Activated CD4-positive, CD25-positive, alpha-beta regulatory T cell treated with anti-CD3 and anti-CD28 coated beads, Interleukin-2, amount 50 U/mL, for 16 hours (primary cell): ENCODE results near the gene MED13L.
A peak's percentile ranks its signal among the peaks of the same experiment; 100 is the strongest.

Source experiments
- DNase-seq: peaks from one replicate; pipeline ENCODE4 v3.0.0-alpha.2; 2020; ENCODE audit warnings: low read depth, low spot score

The MED13L gene

GRCh38 chr12:116213885-116214527 is 63.5 kb downstream of the MED13L start:
- no peak for DNase-seq

GRCh38 chr12:116213014-116213413 is 64.5 kb downstream of the MED13L start:
- DNase-seq = no peak

- no peak for DNase-seq
These were observed 66.7 kb downstream of the MED13L start for GRCh38 chr12:116210762-116211161.

- DNase-seq = no peak
These were observed 67.4 kb downstream of the MED13L start for GRCh38 chr12:116210131-116210530.

GRCh38 chr12:116209503-116209902 is 68.0 kb downstream of the MED13L start:
- no peak for DNase-seq

- no peak for DNase-seq
These were observed 70.2 kb downstream of the MED13L start for GRCh38 chr12:116207274-116207673.

GRCh38 chr12:116206828-116207227 is 70.7 kb downstream of the MED13L start:
- no peak for DNase-seq

GRCh38 chr12:116204785-116205184 is 72.7 kb downstream of the MED13L start:
- DNase-seq = no peak

- DNase-seq = no peak
These were observed 73.3 kb downstream of the MED13L start for GRCh38 chr12:116204169-116204568.

- no peak for DNase-seq
These were observed 74.6 kb downstream of the MED13L start for GRCh38 chr12:116202940-116203339.

GRCh38 chr12:116202433-116202832 is 75.1 kb downstream of the MED13L start:
- DNase-seq = no peak

- no peak for DNase-seq
These were observed 75.6 kb downstream of the MED13L start for GRCh38 chr12:116201908-116202307.

GRCh38 chr12:116201359-116201758 is 76.1 kb downstream of the MED13L start:
- DNase-seq = no peak

- DNase-seq = no peak
These were observed 76.7 kb downstream of the MED13L start for GRCh38 chr12:116200812-116201211.

GRCh38 chr12:116199160-116199706 is 78.3 kb downstream of the MED13L start:
- DNase-seq = no peak

- no peak for DNase-seq
These were observed 80.5 kb downstream of the MED13L start for GRCh38 chr12:116196752-116197718.

GRCh38 chr12:116196226-116196625 is 81.3 kb downstream of the MED13L start:
- no peak for DNase-seq

GRCh38 chr12:116194935-116195431 is 82.5 kb downstream of the MED13L start:
- peak; percentile 11 for DNase-seq

GRCh38 chr12:116189692-116190091 is 87.8 kb downstream of the MED13L start:
- DNase-seq = no peak

- DNase-seq = no peak
These were observed 88.9 kb downstream of the MED13L start for GRCh38 chr12:116188581-116188980.

GRCh38 chr12:116187151-116187511 is 90.4 kb downstream of the MED13L start:
- DNase-seq = no peak

GRCh38 chr12:116186482-116187150 is 90.9 kb downstream of the MED13L start:
- DNase-seq = no peak
